Stimulated activated CD8-positive, alpha-beta memory T cell treated with anti-CD3 and anti-CD28 coated beads, Interleukin-12 subunit alpha, Interleukin-12 subunit beta, amount 100 ng/mL, for 24 hours (primary cell): ENCODE results near the gene SFT2D2.

Experiments used
- DNase-seq: peaks from one replicate; pipeline ENCODE4 v3.0.0-alpha.2; 2020; ENCODE audit errors: extremely low read depth

Gene SFT2D2

DNA sequence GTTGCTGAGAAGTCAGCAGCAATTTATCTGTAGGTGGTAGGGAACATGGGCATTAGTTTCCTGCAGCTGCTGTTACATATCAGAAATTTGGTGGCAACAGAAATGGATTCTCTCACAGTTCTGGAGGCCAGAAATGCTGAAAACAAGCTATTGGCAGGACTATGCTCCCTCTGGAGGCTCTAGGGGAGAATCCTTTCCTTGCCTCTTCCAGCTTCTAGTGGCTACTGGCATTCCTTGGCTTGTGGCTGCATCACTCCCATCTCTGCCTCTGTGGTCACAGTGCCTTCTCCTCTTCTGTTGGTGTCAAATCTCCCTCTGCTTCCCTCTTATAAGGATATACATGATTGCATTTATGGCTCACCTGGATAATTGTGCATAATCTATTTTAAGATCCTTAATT is 2.5 kb upstream of the SFT2D2 start:
- DNase-seq, result no peak

DNA sequence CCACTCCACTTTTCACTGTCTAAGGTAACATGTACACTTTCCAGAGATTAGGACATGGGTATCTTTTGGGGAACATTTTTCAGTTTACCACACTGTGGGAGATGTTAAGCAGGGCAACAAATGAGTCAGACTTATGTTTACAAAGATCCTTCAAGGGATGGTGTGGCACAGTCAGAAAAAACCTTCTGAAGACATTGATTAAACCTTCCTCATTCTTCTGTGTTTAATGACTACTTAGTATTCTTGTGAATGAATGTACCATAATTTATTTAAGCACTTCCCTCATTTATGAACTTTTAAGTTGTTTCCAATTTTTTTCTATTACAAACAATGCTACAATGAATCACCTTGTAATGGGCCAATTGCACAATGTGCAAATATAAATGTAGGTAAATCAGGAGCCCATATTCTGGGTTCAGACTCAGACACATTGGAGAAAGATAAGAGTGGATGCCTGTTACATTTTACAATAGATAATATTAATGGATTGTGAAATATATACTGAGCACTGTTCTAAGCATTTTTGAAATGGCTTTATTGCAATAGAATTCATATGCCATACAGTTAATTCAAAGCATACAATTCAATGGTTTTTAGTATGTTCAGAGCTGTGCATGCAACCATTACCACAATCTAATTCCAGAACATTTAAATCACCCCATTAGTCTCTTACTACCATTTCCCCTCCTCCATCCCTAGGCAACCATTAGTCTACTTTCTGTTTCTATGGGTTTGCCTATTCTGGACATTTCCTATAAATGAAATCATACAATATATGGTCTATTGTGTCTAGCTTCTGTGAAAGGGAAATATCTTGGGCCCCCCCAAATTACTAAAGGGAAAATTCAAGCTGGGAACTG is 1.9 kb upstream of the SFT2D2 start:
- DNase-seq, result no peak

DNA sequence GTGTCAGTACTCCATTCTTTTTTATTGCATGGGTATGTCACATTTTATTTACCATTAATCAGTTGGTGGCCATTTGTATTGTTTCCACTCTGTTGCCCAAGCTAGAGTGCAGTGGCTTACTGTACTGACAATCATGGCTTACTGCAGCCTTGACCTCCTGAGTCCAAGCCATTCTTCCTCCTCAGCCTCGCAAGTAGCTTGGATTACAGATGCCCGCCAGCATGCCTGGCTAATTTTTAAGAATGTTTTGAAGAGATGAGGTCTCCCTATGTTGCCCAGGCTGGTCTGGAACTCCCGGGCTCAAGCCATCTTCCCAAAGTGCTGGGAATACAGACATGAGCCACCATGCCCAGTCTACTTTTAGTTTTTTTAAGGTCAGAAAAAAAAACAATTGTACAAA is 813 bp upstream of the SFT2D2 start:
- DNase-seq, result no peak

DNA sequence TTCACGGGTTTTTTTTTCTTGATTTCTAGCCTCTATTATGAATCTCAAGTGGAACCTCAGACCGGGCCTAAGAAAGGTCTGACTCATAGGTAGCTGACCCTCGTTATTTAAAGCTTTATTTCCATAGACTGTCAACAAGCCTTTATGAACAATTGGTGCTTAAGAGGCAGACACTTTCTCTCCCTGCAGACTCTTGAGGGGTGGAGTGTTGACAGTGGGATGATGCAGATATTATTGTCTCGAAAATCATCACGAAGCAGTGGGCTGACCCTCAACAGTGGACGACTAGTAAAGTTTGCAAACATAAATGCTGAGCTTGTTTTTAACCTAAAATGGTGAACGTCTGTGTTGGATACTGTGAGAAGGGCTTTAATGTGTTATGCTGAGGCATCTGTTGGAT is 1.8 kb downstream of the SFT2D2 start:
- DNase-seq, result no peak

DNA sequence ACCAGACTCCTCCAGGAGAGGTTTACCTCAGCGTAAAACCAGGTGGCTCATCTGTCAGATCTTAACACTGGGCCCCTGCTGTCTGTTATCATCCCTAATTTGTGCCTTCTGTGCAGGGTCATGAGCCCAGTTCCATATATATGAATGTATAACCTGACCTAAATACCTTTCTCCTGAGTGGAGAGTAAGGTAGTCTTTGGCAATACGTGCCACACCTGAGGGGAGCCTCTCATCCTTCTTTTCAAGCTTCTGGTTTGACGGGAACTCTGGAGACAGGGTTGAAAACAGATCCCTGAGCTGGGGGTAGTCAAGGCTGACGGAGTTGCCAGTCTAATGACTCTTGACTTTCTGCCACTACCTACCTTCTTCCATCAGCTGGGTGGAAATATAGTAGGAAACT is 4.1 kb downstream of the SFT2D2 start:
- DNase-seq, result no peak

DNA sequence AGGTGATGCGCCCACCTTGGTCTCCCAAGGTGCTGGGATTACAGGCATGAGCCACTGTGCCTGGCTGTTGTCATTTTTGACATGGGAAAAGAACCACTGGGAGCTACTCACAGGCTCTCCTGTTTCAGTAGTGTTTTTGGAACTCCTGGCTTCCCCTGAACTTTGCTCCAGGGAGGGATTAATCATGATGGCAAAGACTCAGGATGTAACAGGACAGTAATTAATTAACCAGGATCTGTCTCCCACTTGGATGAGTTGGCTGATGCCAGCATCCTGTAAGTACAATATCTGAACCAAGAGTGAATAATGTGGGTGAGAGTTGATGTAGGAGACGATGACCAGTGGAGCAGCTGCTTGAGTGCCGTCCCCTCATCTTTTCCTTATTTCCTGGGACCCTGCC is 4.9 kb downstream of the SFT2D2 start:
- DNase-seq, result no peak

DNA sequence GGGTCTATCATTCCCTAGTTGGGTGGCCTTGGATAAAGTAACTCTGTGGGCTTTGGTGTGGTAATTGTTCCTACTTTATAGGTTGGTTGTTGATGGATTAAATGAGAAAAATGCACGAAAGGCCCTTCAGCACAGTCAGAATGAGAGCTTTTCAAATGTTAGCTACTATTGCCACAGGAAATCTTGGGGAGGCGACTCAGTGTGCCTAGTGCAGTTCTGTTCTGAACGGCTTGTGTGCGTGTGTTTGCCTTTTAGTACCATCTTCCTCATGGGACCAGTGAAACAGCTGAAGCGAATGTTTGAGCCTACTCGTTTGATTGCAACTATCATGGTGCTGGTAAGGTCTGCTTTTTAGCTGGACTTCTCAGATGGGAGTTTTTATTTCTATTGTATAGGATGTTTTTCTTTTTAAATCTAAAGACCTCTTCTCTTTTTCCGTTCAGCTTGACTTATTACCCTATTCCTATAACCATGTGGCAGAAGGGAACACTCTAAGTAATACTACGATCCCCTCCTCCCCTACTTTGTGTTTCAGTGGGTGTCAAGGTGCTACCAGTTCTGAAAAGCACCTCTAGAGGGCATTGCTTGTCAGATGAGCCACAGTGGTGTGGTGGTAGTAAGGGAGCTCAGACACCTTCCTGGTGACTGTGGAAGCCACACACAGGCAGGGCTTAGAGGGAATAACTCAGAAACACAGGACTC is 9.2 kb downstream of the SFT2D2 start:
- DNase-seq, result no peak

DNA sequence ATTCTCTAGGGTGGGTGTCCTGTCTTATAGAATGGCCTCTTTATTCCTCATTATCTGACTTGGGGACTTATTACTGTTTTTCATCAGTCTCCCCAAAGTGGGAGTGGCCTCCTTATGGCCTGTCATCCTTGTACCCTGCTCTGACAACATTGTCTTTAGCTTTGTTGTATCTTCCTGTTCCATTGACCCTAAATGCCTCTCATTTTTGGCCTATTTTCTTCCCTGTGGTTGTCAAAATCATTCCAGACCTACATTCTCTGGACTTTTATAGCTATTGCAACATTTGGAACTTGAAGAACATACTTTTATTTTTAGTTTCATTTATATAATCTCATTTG is 9.7 kb downstream of the SFT2D2 start:
- DNase-seq, result no peak

DNA sequence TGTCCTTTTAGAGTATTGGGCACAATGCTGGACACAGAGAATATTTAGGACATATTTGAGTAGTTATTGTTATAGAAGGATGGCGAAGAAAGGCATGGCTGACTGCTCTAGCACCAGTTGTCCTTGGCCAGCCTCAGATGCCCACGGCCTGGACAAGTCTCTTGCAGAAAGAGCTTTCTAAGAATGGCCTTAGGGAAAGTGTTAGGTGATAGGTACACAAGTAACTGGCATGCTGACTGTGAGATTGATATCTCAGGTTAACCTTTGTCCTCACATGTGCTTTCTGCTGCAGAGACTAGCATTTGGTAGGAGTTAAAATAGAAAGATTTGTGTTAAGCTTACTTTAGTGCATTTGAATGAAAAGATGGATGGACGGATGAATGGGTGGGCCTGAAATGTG is 10.1 kb downstream of the SFT2D2 start:
- no peak for DNase-seq

DNA sequence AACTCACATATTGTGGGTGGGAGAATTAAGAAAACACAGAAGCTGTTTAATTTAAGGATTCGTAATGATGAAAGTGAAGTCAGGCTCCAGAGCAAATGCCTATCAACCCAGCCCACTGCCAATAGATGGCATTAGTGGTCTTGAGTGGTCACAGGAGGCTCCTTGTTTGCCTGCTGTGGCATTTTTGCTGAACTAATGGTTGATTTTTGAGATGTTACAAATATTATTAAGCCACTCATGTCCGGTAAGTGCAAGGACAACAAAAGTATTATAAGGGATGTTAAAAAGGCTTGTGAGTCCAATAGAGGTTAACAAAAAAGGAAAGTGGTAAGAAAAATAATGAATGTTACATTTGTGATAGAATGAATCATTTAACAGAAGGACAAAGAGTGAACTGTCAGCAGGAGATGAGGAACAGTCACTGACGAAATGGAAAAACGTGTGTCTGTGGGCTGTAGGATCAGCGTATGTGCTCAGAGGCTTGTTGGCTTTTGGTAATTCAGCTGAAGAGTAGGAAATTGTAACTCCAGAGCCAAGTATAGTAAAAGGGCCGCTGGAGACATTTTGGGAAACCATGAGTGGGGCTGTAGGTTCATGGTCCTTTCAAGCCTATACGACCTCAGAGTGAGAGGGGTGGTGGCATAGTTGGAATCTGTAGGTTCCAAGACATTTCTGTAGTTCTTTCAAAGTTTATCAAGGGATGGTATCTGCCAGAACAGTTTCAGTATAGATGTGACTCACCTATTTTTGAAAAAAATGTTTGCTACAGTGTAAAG is 11.2 kb downstream of the SFT2D2 start:
- DNase-seq, result no peak

DNA sequence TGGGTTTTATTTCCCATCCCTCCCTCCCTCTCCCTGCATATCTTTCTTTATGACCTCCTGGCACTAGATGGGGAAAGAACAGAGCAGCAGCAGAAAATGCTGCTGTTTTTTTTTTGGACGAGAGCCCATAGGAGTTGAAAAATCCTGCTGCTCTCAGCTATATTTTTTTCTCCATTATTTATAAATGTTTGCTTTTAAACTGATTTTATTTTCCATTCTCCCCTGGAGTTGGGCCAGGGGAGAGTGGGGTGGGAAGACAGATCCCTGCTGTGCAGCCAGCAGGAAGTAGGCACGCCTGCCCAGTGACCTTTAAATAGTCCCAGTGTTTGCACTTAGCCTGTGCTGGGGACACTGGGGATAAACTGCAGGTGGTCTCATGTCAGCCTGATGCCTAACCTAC is 17.4 kb downstream of the SFT2D2 start:
- DNase-seq, result no peak

DNA sequence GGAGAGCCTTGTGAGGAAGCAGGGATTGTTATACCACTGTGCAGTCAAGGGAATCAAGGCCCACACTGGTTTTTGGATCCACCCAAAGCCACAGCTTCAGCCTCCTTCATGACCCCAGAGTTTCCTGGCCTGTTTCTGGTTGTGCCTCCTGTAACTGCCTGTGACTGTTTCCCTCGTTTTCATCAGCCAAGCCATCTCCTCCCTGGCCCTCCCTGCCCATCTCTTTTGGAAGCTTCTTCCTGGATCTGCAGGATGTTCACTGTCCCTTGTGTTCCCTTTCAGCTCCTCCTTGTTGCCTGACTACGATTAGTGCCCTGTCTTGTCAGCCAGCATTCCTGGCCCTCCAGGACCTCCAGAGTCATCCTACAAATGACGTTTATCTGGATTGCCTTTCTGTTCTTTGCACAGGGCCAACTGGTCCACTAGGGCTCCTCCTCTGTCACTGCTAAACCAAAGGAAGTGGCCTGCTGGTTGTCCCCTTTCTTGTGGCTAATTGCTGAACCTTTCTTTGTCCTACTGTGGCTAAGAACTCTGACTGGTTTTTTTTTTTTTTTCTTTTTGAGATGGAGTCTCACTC is 17.9 kb downstream of the SFT2D2 start:
- DNase-seq, result no peak

DNA sequence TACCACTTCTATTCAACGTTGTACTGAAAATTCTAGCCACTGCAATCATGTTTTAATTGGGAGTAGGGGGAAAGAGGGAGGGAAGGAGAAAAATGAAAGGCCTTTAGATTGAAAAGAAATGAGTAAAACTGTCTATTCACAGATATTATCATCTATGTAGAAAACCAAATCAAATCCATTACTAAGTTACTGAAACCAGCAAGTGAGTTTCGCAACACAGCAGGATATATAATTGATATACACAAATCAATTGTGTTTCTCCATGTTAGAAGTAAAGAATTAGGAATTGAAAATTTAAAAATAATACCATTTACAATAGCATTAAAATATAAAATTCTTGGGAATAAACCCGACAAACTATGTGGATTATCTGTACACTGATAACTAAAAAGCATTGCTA is 19.2 kb downstream of the SFT2D2 start:
- DNase-seq, result no peak

DNA sequence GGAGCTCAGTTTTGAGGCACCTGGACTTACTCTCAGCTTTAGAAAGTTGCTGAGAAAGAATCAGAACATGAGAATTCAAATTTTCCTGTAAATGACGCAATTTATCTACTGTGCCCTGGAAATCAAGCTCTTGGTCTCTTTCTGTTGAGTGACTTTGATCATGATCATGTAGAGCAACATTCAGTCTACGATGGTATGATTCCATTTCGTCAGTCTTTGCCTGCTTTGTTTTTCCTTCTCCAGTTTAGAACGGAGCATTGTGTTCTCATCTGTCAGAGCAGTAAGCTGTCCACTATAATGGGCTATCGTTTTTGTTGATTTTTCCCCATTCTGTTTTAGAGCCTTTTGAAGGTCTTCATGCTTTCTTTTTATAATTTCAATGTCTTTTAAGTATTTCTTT is 20.7 kb downstream of the SFT2D2 start:
- DNase-seq, result no peak

DNA sequence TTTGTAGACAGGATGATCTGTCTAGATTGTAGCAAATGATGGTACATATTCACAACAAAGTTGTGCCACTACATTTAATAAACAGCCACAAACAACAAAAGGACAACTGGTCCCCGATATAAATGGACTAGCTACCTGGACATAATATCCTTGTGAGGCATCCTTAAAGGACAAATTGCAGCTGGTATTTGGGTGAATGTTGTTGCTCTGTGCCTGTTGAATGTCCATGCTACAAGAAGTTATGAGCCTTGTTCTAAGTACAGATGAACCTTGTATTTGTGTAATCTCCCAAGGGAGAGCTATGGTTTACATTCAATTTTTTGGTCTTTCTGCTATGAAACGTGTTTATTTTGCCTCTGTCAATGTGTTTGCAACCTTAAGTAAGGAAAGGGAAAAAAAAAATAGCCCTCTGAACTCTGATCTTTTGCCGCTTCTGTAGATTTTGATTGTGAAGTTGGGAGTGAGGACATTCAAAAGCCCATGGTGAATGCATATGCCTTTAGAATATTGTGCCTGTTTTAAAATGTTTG is 26.5 kb downstream of the SFT2D2 start:
- DNase-seq, result no peak

DNA sequence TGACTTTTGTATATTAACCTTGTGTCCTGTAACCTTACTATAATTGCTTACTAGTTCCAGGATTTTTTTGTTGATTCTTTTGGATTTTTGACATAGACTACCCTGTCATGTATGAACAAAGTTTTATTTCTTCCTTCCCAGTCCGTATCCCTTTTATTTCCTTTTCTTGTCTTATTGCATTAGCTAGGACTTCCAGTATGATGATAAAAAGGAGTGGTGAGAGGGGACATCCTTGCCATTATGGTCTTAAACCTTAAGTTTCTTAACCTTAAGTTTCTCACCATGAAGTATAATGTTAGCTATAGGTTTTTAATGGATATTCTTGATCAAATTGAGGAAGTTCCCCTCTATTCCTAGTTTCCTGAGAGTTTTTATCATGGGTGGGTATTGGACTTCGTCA is 30.4 kb downstream of the SFT2D2 start:
- DNase-seq, result no peak

DNA sequence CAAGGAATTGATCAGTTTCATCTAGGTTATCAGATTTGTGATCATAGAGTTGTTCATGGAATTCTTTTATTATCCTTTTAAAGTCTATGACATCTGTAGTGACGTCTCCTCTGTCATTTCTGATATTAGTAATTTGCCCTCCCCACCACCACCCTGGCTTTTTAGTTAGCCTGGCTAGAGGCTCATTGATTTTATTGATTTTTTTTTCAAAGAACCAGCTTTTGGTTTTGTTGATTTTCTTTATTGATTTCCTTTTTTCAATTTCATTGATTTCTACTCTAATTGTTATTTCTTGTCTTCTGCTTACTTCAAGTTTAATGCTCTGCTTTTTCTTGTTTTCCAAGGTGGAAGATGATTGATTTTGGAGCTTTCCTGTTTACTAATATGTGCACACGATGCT is 31.6 kb downstream of the SFT2D2 start:
- no peak for DNase-seq

DNA sequence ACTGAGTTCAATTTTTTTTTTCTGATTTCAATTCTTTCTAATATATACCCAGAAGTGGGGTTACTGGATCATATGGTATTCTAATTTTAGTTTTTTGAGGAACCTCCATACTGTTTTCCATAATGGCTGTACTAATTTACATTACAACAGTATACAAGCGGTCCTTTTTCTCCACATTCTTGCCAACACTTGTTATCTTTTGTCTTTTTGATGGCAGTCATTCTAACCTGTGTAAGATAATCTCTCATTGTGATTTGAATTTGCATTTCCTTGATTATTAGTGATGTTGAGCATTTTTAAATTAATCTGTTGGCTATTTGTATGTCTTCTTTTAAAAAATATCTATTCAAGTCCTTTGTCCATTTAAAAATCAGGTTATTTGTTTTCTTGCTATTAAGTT is 33.8 kb downstream of the SFT2D2 start:
- DNase-seq, result no peak

DNA sequence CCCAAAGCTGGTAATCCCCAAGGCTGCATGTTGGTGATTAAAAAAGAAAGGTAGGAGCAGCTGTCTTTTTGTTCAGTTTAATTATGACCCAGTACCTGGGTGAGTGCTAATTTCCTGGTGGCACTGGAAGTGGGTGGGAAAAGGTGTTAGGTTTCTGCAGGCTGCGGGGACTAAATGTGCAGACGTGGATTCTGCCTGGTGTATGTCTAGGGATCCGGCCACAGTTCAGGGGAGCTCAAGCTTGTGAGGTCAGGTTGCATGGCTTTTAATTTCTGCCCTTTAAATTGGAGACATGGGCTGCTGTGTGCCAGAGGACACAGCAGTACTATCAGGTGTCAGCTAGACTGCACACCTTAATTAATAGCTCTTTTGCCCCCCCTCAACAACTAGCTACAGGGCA is 34.6 kb downstream of the SFT2D2 start:
- no peak for DNase-seq

DNA sequence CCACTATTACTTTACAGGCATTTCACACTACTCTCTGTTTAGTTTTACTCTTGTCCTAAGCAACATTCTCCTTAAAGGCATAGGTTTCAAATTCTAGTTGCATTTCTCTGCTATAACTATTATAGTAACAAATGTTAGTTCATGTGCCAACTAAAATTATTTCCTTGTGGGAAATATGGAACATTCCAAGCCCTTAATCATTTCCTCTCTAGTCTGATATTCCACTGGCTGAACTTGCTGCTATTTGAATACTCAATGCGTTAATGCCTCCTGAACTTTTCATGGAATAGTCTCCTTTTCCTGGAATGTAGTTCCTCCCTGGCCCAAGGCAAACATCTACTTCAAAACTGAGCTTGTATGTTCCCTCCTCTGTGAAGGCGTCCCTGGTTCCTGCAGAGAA is 35.6 kb downstream of the SFT2D2 start:
- no peak for DNase-seq

DNA sequence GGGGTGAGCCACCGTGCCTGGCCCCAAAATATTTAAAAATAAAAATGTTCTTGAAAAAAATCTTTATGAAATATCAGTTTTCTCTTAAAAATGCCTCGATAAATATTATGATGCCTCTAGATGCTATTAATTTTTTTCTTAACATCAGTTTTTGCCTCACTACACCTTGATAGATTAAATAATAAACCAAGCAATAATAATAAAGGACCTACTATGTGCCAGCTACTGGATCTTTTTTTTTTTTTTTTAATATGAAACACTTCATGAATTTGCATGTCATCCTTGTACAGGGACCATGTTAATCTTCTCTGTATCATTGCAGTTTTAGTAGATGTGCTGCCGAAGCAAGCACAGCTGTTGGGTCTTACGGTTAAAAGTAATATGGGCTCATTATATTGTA is 37.3 kb downstream of the SFT2D2 start:
- no peak for DNase-seq

DNA sequence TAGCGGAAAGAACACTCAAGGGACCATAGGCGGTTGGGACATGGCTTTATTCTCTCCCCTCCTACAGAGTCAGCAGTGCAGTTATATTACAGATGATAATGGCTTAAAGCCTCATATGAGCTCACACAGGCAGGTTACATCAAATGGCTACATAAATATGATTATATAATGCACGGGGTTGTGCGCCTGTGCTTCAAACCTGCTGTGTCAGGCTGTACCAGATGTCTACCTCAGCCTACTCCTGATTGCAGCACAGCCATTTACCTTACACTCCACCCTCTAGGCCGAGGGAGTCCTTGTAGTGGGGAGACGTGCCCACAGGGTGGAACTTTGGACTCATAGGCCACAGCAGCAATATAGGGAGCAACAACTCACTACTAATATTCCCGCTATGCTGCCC is 38.5 kb downstream of the SFT2D2 start:
- no peak for DNase-seq
